Mesothelial cell of epicardium (in vitro differentiated cells): ENCODE data around the gene TBCD. TPM values are rescaled to one million over a fixed set of nuclear protein-coding genes. Genes with fewer than 3 reads are reported as not detected.

Source experiments
- DNase-seq, 2 experiments: peaks; one replicate each; pipeline ENCODE4 v3.0.0; 2021; ENCODE audit warnings: low spot score in 2 of 2; ENCODE audit not compliant: unreplicated experiment in 2 of 2
- H3K27ac Mint-ChIP-seq: 2 replicates; pipeline ENCODE4 v1.8.0; 2021; ENCODE audit warnings: mixed read lengths
- H3K27me3 Mint-ChIP-seq: 2 replicates; pipeline ENCODE4 v1.8.0; 2021; ENCODE audit warnings: low read depth, mixed read lengths
- H3K36me3 Mint-ChIP-seq: 2 replicates; pipeline ENCODE4 v1.8.0; 2021; ENCODE audit warnings: mixed read lengths
- H3K4me1 Mint-ChIP-seq: 2 replicates; pipeline ENCODE4 v1.8.0; 2021; ENCODE audit warnings: mixed read lengths
- H3K4me3 Mint-ChIP-seq: 2 replicates; pipeline ENCODE4 v1.8.0; 2021; ENCODE audit warnings: mild to moderate bottlenecking, moderate library complexity, mixed read lengths
- H3K9me3 Mint-ChIP-seq: 2 replicates; pipeline ENCODE4 v1.8.0; 2021; ENCODE audit warnings: mixed read lengths
- CTCF ChIP-seq: fragments of 200-600 bp; sonication (generic); IDR thresholded peaks from one replicate; pipeline ENCODE4 v1.5.0; 2021; ENCODE audit warnings: antibody characterized with exemption; ENCODE audit not compliant: unreplicated experiment
- total RNA-seq: library from RNA; stranded (reverse); gene quantifications from 3 replicates; pipeline ENCODE4 v1.2.1, GENCODE V29; 2021

TBCD gene
- total RNA-seq, 1 donor from 2014 or later, result 117 TPM

GRCh38 chr17:82813299-82814051, 61.6 kb downstream of the TBCD start:
- Mint-ChIP-seq H3K27ac (no peak overlapping the region), H3K4me3 (no peak overlapping the region), H3K36me3 (peaks cover 36% of the 10 kb centered on the region), H3K27me3 (no peaks in the 10 kb centered on the region), H3K9me3 (no peaks in the 10 kb centered on the region), H3K4me1 (peaks cover 7% of the 10 kb centered on the region)
- TF ChIP-seq CTCF, result no peak
- no peak for DNase-seq

GRCh38 chr17:82814834-82815233, 63.0 kb downstream of the TBCD start:
- DNase-seq, result no peak
- Mint-ChIP-seq H3K27me3 (no peaks in the 10 kb centered on the region), H3K27ac (no peak overlapping the region), H3K9me3 (peaks cover 11% of the 10 kb centered on the region), H3K4me3 (no peak overlapping the region), H3K4me1 (peaks cover 2% of the 10 kb centered on the region), H3K36me3 (peaks cover 49% of the 10 kb centered on the region)
- TF ChIP-seq CTCF, result no peak

GRCh38 chr17:82815354-82815753, 63.5 kb downstream of the TBCD start:
- Mint-ChIP-seq H3K27ac (no peak overlapping the region), H3K36me3 (peaks cover 52% of the 10 kb centered on the region), H3K27me3 (no peaks in the 10 kb centered on the region), H3K4me1 (no peaks in the 10 kb centered on the region), H3K4me3 (no peak overlapping the region), H3K9me3 (peaks cover 14% of the 10 kb centered on the region)
- DNase-seq, result no peak
- TF ChIP-seq CTCF, result no peak

GRCh38 chr17:82815790-82816305, 64.0 kb downstream of the TBCD start:
- Mint-ChIP-seq H3K4me3 (no peak overlapping the region), H3K27ac (no peak overlapping the region), H3K27me3 (no peaks in the 10 kb centered on the region), H3K4me1 (no peaks in the 10 kb centered on the region), H3K36me3 (peaks cover 57% of the 10 kb centered on the region), H3K9me3 (peaks cover 19% of the 10 kb centered on the region)
- no peak for TF ChIP-seq CTCF
- DNase-seq, result no peak

- no peak for DNase-seq
- Mint-ChIP-seq H3K4me1 (no peaks in the 10 kb centered on the region), H3K27me3 (no peaks in the 10 kb centered on the region), H3K27ac (no peak overlapping the region), H3K4me3 (no peak overlapping the region), H3K9me3 (peaks cover 23% of the 10 kb centered on the region), H3K36me3 (peaks cover 60% of the 10 kb centered on the region)
- no peak for TF ChIP-seq CTCF
These were observed 64.5 kb downstream of the TBCD start for GRCh38 chr17:82816358-82816757.
